GM18867 (cell line): Measurements from ENCODE around the gene PDIA5.

Source experiments
- ATAC-seq: cut with Tn5 transposase; IDR thresholded peaks from one replicate; pipeline ENCODE4 v1.9.1; 2021; ENCODE audit warnings: mild to moderate bottlenecking, moderate library complexity; ENCODE audit not compliant: unreplicated experiment

Gene PDIA5

DNA sequence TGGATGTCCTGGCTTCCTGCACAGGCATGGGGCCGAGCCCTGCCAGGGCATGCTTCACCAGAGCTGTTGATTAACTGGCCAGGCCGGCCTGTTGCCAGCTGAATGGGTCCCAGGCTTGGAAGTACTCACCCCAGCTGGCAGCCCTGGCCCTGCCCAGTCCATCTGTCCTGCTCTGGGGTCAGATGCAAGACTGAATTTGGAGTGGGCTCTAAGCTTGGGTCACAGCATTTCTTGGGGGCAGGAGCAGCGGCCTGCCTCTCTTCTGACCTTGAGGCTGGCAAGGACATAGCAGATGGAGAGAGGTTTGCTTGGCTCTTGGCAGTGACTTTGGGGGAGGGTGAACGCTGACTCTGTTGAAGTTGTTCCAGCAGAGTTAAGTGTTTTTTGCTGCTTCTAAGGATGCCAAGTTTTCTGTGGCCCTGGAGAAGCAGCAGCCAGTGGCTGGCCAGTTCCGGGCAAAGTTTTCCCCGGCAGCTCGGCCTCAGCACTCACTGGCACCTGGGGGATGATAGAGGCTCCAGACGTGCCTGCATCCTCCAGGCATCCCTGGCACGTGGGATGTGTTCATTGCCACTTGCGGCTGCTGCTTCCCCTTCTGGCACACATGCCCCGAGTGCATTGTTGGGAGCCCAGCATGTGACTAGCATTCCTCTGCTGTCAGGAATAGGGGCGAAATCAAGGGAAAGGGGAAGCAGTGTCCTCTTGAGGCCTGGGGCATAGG, 22.9 kb downstream of the PDIA5 start:
- no peak for ATAC-seq

DNA sequence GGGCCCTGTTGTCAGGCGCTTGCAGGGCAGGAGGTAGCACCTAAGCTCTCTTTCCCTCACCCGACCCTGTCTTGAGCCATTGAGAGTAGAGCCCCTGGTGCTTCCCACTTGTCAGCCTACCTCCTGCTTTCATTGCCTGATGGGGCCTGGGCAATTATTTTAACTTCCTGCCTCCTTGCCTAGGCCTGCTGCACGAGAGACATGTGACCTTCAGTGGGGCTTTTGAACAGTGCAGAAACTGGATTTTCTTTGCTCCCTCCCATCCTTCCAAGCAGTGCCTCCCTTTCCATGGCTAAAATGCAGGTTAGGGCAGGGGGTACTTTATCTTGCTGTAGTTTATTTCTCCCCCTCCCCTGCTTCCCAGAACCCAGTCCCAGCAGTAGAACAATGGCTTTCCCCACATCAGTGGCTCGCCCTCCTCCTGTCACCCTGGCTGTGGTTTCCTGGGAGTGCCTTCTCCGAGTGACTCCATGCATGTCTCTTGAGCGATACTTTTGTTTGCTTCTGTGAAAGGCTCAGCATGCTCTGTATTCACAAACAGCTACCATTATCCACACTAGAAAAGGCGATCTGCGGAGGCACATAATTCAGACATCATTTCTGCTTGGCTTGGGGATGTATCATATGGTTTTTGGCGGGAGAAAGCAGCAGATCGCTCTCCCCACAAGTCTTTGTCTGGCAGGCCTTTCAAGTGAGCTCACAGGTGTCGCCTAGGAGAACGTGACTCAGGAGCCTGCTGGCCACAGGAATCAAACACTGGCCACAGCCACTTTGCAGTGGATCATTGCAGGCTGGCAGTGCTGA, 24.1 kb downstream of the PDIA5 start:
- ATAC-seq = no peak

DNA sequence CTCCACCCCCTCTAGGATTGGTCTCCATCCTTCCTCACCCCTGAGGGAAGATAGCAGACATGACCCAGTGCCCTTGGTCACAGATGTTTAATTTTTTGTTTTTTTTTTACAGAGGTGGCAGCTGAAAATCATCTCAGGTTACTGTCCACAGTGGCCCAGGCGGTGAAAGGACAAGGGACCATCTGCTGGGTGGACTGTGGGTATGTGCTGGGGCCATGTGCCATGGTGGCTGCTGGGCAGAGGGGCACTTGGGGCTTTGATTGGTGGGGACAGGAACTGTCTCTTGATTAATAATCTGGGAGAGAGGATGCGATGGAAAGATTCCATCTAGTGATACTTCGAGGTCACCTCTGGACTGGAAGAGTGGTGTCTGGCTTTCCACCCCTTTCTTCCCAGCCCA, 25.4 kb downstream of the PDIA5 start:
- no peak for ATAC-seq

DNA sequence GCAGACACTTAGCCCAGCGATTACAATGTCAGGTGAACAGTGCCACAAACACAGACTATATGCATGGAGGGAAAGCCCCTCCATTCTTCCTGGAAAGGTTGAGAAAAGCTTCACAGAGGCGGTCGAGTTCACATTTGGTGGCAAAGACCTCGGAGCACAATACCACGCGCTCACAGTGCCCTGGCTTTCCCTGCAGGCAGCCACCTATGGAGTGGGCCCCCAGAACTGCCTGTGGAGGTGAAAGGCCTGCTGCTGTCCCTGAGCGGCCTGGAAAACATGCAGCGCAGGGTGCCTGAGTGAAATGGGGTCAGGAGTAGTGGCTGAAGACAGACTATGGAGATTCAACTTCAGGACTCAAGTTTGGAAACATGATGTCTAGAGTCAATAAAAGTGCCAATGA, 26.9 kb downstream of the PDIA5 start:
- no peak for ATAC-seq

DNA sequence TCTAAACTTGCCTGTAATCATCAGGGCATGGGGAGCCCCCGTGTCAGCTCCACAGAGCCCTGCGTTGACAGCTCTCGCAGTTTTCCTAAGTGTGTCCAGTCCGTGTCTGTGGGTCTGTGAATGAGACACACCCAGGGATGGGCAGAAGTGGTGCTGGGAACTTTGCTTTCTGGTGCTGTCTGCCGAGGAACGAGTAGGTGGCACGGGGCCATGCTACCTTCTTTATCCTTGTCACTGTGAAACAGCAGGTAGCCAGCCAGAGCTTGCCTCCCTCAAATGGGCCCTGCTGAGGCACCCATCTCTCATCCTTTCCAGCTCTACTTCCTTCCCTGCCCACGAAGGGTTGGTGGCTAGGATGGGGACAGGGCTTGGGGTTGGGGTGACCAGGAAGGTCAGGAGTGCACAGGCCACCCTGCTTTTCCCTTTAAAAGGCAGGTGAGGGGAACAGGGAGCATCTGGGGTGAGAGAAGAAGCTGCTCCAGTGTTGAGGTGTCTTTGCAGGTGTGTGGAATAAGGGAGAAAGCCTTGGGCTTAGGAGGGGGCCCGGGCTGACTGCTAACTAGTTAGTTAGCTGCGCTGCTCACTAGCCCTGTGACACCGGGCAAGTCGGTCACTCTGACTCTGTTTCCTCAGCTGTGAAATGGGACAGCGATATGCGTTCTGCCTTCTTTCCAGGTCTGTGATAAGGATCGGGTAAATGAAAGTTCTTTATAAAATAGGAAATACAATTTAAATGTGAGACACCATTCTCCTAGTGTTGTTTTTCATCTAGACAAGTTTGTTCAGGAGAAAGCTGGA, 27.9 kb downstream of the PDIA5 start:
- ATAC-seq = no peak

DNA sequence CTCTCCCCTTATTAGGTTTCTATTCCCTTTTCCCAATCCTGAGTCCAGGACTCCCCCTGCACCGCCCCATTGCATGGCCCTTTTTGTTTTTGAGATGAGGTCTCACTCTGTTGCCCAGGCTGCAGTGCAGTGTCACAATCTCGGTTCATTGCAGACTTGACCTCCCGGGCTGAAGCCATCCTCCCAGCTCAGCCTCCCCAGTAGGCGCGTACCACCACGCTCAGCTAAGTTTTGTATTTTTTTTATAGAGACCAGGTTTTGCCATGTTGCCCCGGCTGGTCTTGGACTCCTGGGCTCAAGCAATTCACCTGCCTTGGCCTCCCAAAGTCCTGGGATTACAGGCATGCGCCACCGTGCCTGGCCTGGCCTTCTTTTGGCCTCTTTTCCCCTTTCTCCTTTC, 29.3 kb downstream of the PDIA5 start:
- no peak for ATAC-seq

DNA sequence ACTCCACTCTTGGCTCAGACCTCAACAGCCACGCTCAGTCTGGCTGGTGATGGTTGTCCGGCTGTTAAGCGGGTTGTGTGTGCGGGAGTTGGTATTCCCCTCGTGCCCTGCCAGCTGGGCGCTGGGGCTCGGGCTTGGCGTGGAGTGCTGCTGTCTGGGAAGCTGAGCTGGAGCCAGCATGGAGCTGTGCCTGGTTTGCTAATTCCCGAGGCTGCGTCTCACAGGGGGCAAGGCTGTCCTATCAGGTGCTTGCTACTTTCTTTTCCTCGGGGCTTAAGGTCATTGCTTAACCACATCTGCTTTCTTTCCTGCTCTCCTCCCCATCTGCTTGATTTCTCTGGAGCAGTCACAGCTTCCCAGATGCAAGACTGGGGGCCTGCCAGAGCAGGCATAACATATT, 29.9 kb downstream of the PDIA5 start:
- no peak for ATAC-seq

DNA sequence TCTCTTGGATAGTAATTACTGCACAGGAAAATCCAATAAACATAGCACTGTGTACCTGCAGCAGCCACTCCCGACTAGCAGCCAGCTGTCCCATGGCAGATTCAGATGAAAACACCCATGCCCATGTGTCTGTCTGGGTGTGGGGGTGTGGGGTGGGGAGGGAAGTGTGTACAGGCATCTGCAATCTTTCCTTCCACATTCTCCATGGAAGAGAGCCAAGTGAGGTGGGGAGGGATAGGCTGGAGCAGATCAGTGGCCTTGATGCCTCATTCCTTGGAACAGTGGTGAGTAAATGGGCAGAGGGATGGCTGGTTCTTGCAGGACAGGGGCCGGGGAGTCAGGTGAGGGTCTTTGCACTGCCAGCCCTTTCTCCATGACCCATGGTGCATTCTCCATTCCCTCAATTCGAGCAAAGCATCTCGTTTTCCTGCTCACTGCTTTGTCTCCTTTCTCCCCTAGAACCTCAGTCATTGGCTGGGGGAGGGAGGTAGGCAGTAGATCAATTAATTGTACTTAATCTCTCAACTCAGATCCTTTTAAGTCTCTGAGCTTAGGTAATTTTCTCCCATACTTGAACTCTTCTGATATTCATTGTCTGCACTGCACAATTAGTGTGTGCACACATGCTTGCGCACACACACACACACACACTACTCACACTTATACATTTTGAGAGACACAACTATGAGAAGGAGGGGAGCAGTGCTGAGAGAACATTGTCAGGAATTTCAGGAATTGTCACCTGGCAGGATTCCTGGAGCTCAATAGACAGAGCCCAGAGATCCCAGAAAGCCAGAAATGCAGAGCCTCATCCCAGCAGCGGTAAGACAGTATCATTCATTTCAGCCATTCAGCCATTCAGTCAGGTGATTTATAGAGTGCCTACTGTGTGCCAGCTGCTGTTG, 31.9 kb downstream of the PDIA5 start:
- ATAC-seq = no peak

DNA sequence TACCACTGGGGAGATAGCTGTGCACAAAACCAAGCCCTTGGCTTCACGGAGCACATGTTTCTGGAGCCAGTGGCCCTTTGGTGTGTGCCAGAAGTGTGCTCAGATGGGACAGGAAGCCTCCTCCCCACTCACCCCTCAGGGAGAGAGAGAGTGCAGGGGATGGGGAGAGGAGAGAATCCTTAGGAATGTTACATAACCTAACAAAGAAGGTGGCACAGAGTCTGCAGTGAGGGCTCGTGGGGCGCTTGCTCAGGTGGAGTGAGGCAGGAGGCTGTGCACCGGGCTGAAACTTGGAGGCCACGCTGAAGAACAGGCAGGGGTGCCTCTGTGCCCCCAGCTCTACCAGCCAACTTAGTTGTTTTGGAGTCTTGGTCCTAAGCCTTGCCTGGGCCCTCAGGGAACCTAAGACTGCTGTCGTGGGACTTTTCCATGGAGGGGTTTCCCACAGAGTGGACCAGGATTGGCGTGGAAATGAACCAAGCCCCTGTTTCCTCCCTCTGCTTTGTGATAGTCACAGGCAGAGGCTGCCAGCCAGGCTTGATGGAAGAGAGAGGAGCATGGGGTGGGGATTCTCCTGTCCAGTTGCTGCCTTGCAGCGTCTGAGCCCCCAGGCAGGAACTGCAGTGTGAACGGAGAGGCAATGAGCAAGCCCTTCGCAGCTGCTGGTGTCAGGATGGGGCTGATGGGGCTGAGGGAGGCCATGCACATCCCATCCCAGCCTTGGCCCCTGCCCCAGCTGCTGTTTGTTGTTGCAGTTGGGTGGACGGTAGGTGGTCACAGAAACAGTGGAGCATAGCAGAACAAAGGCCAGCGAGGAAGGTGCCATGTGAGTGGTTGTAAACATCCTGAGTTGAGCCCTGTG, 32.7 kb downstream of the PDIA5 start:
- no peak for ATAC-seq

DNA sequence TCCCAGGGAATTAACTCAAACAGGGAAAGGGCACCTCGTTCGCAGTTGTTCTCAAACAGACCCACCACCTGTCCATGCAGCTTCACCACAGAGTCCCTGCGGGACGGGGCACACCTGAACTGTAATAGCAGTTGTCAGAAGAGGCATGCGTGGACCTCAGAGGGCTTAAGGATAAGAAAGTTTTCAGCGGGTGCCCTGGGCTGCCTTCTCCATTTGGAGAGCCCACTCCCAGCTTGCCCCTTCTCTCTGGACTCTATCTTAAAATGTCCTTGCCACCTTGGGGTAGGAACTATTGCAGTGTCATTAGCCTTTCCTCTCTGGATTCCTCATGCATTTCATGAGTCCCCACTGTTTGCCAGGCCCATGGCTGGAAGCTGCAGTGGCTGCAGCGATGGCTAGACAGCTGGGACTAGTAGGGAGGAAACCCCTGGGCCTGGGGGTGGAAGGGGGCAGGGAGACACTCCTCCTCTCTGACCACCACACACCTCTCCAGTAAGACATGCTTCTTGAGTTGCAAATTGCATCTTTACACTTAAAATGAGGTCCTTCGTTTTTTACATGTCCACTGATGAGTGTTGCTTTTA, 33.5 kb downstream of the PDIA5 start:
- no peak for ATAC-seq

DNA sequence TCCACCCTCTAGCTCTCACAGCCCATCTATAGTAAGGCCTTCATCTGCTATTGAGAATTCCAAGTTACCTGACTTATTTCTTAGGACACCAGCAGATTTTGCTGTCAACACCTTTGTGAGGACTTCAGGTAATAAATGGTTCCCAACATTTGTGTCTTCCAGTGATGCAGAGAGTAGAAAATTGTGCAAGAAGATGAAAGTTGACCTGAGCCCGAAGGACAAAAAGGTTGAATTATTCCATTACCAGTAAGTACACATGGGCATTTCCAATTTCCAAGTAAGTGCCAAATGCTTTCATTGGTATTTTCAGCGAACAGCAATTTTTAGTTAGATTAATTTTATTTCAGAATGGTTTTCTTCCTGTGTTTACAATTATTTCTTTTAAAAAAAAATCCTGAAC, 35.4 kb downstream of the PDIA5 start:
- no peak for ATAC-seq

DNA sequence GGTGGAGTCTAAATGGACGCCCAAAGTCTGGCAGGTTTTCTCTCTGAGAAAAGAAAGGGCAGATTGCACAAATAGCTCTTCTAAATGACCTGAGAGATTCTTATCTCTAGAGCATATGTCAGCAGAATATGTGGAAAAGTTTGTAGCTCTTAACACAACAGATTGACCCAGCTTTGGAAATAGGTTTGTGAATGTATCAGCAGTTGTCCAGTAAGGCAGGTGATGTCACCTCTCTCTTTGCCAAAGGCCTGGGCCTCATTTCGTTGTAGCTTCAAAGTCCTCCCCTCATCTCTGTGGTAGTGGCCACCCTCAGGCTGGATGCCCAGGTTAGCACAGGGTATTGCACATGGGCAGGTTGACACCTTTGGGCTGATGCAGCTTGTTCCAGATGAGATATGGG, 36.0 kb downstream of the PDIA5 start:
- ATAC-seq = no peak

DNA sequence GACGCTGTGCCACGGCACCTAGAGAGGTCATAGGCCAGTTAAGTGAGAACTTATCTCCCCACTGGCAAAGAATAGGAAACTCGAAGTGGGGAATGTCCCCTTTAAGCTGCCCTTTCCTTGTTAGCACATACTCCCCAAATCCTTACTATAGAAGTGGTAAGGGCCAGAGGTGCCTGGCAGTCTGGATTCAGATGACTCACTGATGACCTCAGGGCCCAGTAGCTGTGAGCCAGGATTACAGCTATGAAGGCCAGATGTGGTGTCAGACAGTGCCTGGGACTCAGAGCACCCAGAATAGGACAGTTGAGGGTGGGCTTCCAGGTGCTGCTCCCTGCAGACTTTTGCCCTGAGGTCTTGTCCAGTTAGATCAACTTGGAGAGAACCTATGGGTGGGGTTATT, 37.7 kb downstream of the PDIA5 start:
- ATAC-seq = no peak

DNA sequence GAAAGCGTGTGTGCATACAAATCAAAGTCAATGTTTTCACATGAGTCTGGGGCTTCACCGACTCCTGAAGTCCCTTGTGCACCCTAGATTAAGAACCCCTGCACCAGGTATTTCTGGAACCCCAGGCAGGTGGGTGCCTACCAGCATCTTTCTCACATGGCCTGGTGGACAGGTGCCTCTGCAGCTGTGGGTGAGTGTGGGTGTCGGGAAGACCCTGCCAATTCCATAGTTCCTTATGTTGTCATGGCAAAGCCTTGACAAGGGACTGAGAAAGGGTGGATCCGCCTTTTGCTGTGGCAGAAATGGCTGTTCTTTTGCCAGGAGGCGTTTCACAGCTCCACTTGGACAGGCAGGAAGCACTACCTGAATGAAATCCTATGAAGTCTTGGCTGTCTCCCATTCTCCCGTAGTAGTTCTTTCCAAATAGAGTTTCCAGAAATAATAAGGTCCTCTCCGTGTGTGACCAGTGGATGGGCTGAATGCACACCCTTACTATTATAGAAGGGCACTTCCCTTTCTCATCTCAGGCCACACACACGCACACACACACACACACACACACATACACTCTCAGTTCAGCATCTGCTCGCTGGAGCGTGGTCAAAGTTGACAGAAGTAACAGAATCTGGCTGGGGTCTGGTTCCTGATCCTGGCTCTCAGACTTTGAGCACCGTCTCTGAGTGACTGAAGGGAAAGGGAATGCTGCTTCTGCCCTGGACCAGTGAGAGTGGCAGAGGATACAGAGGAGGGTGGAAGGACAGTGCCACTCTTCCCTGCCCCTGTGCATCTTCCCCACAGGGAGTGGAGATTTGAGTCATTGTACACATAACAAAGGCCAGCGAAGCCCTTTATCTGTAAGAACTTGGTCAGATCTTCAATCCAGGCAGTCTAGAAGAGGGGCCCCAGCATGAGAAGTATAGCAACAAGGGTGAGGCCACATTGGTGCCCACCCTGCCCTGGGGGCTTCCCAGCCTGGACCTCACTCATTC, 38.7 kb downstream of the PDIA5 start:
- ATAC-seq = no peak

DNA sequence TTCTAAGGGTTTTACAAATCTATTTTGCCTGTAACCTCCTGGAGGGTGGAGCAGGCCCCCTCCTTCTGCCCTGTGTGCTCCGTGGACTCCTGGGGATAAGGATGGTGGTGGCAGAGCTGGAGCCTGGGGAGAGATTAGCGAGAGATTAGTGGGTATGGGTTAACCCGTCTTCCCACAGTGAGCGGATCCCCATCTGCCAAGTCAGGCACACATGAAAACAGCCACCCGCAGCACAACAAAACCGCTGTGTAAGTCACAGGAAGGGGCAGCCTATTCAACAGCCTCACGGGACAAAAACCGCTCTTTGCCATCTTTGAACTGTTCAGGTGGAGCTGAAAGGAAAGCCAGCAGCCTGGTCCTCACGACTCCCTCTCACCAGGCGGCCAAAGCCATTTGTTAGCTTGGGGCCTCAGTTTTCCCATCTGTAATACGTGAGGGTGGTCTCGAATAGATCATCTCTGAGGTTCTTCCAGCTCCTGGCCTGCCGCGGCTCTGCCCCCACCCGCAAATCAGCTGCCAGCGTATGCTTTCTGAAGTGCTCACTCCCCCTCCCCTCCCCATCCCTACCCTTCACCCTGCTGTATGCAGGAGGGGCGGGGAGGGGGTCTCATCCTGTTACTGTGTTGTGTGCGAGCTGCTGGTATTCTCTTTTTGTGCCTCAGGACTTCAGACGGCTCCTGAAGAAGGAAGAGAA, 43.6 kb downstream of the PDIA5 start:
- no peak for ATAC-seq

DNA sequence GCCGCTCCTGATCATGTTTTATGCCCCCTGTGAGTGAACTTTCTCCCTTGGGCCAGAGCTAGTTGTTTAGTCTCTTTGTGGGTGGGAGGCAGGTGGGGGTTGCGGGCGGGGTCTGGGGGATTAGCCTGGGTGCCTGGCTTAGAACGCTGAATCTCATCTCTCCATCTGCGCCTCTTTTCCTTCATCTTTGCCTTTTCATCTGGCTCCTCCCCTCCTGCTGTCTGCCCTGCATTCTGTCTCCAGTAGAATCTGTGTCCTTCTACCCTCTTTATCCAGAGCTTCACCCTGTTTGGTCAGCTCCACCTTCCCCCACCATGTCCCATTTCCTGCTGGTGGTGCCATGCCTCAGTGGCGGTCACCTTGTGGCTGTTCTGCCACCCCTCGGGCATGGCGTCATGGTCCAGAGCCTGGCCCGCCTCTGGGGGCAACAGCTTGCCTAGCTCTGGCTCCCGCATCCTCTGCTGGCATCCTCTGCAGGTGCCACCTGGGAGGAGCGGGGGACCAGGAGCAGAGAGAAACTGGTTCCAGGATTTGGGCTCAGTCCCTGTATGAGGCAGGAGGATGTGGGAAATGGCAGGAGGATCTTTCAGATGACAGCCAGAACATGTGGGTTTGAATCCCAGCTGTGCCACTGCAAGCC, 44.3 kb downstream of the PDIA5 start:
- ATAC-seq = no peak

DNA sequence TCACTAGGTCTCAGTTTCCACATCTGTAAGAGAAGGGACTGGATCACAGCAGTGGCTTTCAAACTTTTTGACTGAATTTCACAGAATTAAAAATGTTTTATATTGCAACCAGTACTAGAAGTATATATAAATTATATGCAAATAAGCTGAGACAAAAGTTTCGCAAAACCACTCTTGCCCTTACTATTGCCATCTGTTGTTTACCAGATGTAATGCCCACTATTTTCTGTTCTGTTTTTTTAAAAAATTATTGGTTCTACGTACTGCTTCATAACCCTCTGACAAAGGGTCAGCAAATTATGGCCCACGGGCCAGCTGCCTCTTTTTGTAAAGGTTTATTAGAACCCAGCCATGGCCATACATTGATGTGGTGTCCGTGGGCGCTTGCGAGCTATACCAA, 44.8 kb downstream of the PDIA5 start:
- no peak for ATAC-seq
